Prostate gland (tissue), 2 donors: ENCODE measurements around the gene MRPL39. TPM values are rescaled to one million over a fixed set of nuclear protein-coding genes. Genes with fewer than 3 reads are reported as not detected.
A peak's percentile ranks its signal among the peaks of the same experiment; 100 is the strongest.

Experiments used
- DNase-seq: peaks from one replicate; pipeline ENCODE4 v3.0.0-alpha.2; 2019; ENCODE audit warnings: low spot score
- H3K27ac ChIP-seq, 2 donors: fragments of 200-600 bp; sonication (generic); 2 replicates each; pipeline ENCODE4 v1.5.1; 2017 to 2019
- H3K27me3 ChIP-seq: fragments of 200-600 bp; sonication (generic); replicated peaks from 2 replicates; pipeline ENCODE4 v1.5.1; 2019; ENCODE audit not compliant: insufficient read depth
- H3K36me3 ChIP-seq, 2 donors: fragments of 200-600 bp; sonication (generic); 1 replicate in 1 of 2; 2 replicates in 1 of 2; pipeline versions ENCODE4 v1.5.1 to v1.8.1; 2017 to 2019
- H3K4me1 ChIP-seq: fragments of 200-600 bp; sonication (generic); replicated peaks from 2 replicates; pipeline ENCODE4 v1.5.1; 2019
- H3K4me3 ChIP-seq, 2 donors: fragments of 200-600 bp; sonication (generic); 2 replicates each; pipeline ENCODE4 v1.5.1; 2017 to 2019
- H3K9me3 ChIP-seq: fragments of 200-600 bp; sonication (generic); 2 replicates; pipeline ENCODE4 v1.5.1; 2017
- CTCF ChIP-seq, 4 experiments: fragments of 200-600 bp in 2 of 4; fragments of 450-650 bp in 2 of 4; sonication (generic) in 2 of 4; IDR thresholded peaks; 1 replicate in 3 of 4; 2 replicates in 1 of 4; pipeline ENCODE4 v1.5.1; 2016 to 2019; ENCODE audit warnings: antibody characterized with exemption in 4 of 4, mild to moderate bottlenecking in 2 of 4, moderate library complexity in 2 of 4
- POLR2A ChIP-seq: fragments of 450-650 bp; IDR thresholded peaks from one replicate; pipeline ENCODE4 v1.6.1; 2016; ENCODE audit warnings: antibody characterized with exemption, mild to moderate bottlenecking
- POLR2AphosphoS5 ChIP-seq: sonication (generic); formaldehyde crosslinking; IDR thresholded peaks from one replicate; pipeline ENCODE4 v1.6.1; 2017; ENCODE audit warnings: antibody characterized with exemption
- WGBS: methylation state at CpG from one replicate; pipeline ENCODE4 v1.1.5; 2018; 5-methylcytosine and 5-hydroxymethylcytosine counted together
- intact Hi-C: fragments of 100-400 bp; cut with DNase I; formaldehyde crosslinking; loops from one replicate; pipeline ENCODE4 v1.14.2; 2022
- total RNA-seq, 2 donors: library from RNA; depleted of rRNA; stranded (reverse); fragments of >200 nt; gene quantifications; one replicate each; pipeline ENCODE4 v1.1.0, GENCODE V29; 2016

MRPL39 gene
- total RNA-seq, 2 donors from 2014 or later = 15.4 to 15.8 TPM

GRCh38 chr21:25643486-25643885 lies 36.2 kb upstream of the MRPL39 start:
- Histone ChIP-seq H3K9me3 (no peaks in the 10 kb centered on the region), H3K4me1 (no peaks in the 10 kb centered on the region), H3K27me3 (no peaks in the 10 kb centered on the region), H3K4me3 (no peak overlapping the region), H3K27ac (no peak overlapping the region), H3K36me3 (no peaks in the 10 kb centered on the region)
- 86% methylated on average over 4 of the region's 4 CpGs for WGBS
- no peak for DNase-seq
- TF ChIP-seq POLR2AphosphoS5 (no peak), CTCF (IDR thresholded peaks at IDR 0.05) (no peak), POLR2A (no peak)
- intact Hi-C loops = no loop called here

GRCh38 chr21:25640943-25641292 lies 33.6 kb upstream of the MRPL39 start:
- 51% methylated on average over 5 of the region's 5 CpGs for WGBS
- no peak for DNase-seq
- Histone ChIP-seq H3K4me1 (no peaks in the 10 kb centered on the region), H3K9me3 (no peaks in the 10 kb centered on the region), H3K4me3 (no peak overlapping the region), H3K27ac (no peak overlapping the region), H3K36me3 (no peaks in the 10 kb centered on the region), H3K27me3 (no peaks in the 10 kb centered on the region)
- TF ChIP-seq POLR2A (no peak), POLR2AphosphoS5 (no peak), CTCF (IDR thresholded peaks at IDR 0.05) (no peak)
- intact Hi-C loops = no loop called here

GRCh38 chr21:25640202-25640942 lies 33.1 kb upstream of the MRPL39 start:
- DNase-seq = peak; percentile 5
- H3K4me3 ChIP-seq = peak overlapping the region; percentile 49 to 56
- intact Hi-C loops = no loop called here
- TF ChIP-seq POLR2A = no peak
- no peak for TF ChIP-seq POLR2AphosphoS5
- TF ChIP-seq CTCF (IDR thresholded peaks at IDR 0.05) = no peak
- H3K36me3 ChIP-seq = no peaks in the 10 kb centered on the region
- 8% methylated on average over 27 of the region's 27 CpGs for WGBS
- no peaks in the 10 kb centered on the region for H3K4me1 ChIP-seq
- no peaks in the 10 kb centered on the region for H3K9me3 ChIP-seq
- H3K27ac ChIP-seq = peak overlapping the region; percentile 64 to 68
- no peaks in the 10 kb centered on the region for H3K27me3 ChIP-seq

- TF ChIP-seq POLR2AphosphoS5 (no peak), CTCF (IDR thresholded peaks at IDR 0.05) (peak in 1 of 4 experiments; percentile 29), POLR2A (no peak)
- Histone ChIP-seq H3K36me3 (no peaks in the 10 kb centered on the region), H3K27ac (peak overlapping the region; percentile 64 to 68), H3K9me3 (no peaks in the 10 kb centered on the region), H3K27me3 (no peaks in the 10 kb centered on the region), H3K4me1 (no peaks in the 10 kb centered on the region), H3K4me3 (peak overlapping the region; percentile 49 to 56)
- intact Hi-C loops = no loop called here
- DNase-seq = peak; percentile 9
- 3% methylated on average over 26 of the region's 40 CpGs for WGBS
Measured at GRCh38 chr21:25639551-25640201, 32.4 kb upstream of the MRPL39 start.
